Measurements from ENCODE around the gene ALOX5AP. TPM values are rescaled to one million over a fixed set of nuclear protein-coding genes. Genes with fewer than 3 reads are reported as not detected.

ALOX5AP gene
- total RNA-seq, 1 donor from 2014 or later = 8.4 TPM

GRCh38 chr13:30787738-30788525 lies 52.6 kb downstream of the ALOX5AP start:
- ATAC-seq (ENCODE audit: poor library complexity) (no peak), DNase-seq (no peak)
- intact Hi-C loops (cut with DNase I) = no loop called here

GRCh38 chr13:30789166-30789862 lies 54.0 kb downstream of the ALOX5AP start:
- DNase-seq (no peak), ATAC-seq (ENCODE audit: poor library complexity) (no peak)
- intact Hi-C loops (cut with DNase I) = no loop called here

- DNase-seq = no peak
- ATAC-seq (ENCODE audit: poor library complexity) = no peak
- intact Hi-C loops (cut with DNase I) = no loop called here
Measured at GRCh38 chr13:30790592-30790991, 55.2 kb downstream of the ALOX5AP start.

- ATAC-seq (ENCODE audit: poor library complexity) (peak; percentile 87), DNase-seq (peak; percentile 78)
- intact Hi-C loops (cut with DNase I) = no loop called here
Measured at GRCh38 chr13:30791354-30792001, 56.1 kb downstream of the ALOX5AP start.

GRCh38 chr13:30792285-30793000 lies 57.1 kb downstream of the ALOX5AP start:
- ATAC-seq (ENCODE audit: poor library complexity) (peak; percentile 88), DNase-seq (peak; percentile 87)
- intact Hi-C loops (cut with DNase I) = no loop called here

- intact Hi-C loops (cut with DNase I) = no loop called here
- peak; percentile 8 for ATAC-seq (ENCODE audit: poor library complexity)
Measured at GRCh38 chr13:30796132-30796572, 60.8 kb downstream of the ALOX5AP start.

GRCh38 chr13:30796631-30797601 lies 61.6 kb downstream of the ALOX5AP start:
- ATAC-seq (ENCODE audit: poor library complexity) (no peak), DNase-seq (no peak)
- intact Hi-C loops (cut with DNase I) = no loop called here

More at GRCh38 chr13:30796132-30796572, 60.8 kb downstream of the ALOX5AP start:
- no peak for DNase-seq

GRCh38 chr13:30797847-30798535 lies 62.6 kb downstream of the ALOX5AP start:
- DNase-seq = no peak
- ATAC-seq (ENCODE audit: poor library complexity) = no peak
- intact Hi-C loops (cut with DNase I) = no loop called here

GRCh38 chr13:30798776-30799355 lies 63.5 kb downstream of the ALOX5AP start:
- no peak for DNase-seq
- ATAC-seq (ENCODE audit: poor library complexity) = no peak
- intact Hi-C loops (cut with DNase I) = no loop called here

- ATAC-seq (ENCODE audit: poor library complexity) (no peak), DNase-seq (no peak)
- intact Hi-C loops (cut with DNase I) = no loop called here
Measured at GRCh38 chr13:30799356-30799824, 64.0 kb downstream of the ALOX5AP start.

GRCh38 chr13:30800107-30800506 lies 64.8 kb downstream of the ALOX5AP start:
- intact Hi-C loops (cut with DNase I) = no loop called here
- ATAC-seq (ENCODE audit: poor library complexity) = no peak
- DNase-seq = no peak

- ATAC-seq (ENCODE audit: poor library complexity) (peak; percentile 2), DNase-seq (no peak)
- intact Hi-C loops (cut with DNase I) = loop anchor here (2.0 kb wide), 1 partner anchor 128 kb away; no protein-coding TSS in a partner anchor
Measured at GRCh38 chr13:30802501-30802900, 67.2 kb downstream of the ALOX5AP start.

GRCh38 chr13:30802953-30803478 lies 67.7 kb downstream of the ALOX5AP start:
- ATAC-seq (ENCODE audit: poor library complexity) (peak; percentile 99), DNase-seq (peak; percentile 93)
- intact Hi-C loops (cut with DNase I) = loop anchor here (2.0 kb wide), 1 partner anchor 128 kb away; no protein-coding TSS in a partner anchor

GRCh38 chr13:30803749-30804148 lies 68.4 kb downstream of the ALOX5AP start:
- ATAC-seq (ENCODE audit: poor library complexity) (no peak), DNase-seq (no peak)
- intact Hi-C loops (cut with DNase I) = loop anchor here (2.0 kb wide), 1 partner anchor 129 kb away; no protein-coding TSS in a partner anchor

GRCh38 chr13:30804474-30804873 lies 69.1 kb downstream of the ALOX5AP start:
- intact Hi-C loops (cut with DNase I) = no loop called here
- DNase-seq (no peak), ATAC-seq (ENCODE audit: poor library complexity) (no peak)

GRCh38 chr13:30805132-30805537 lies 69.8 kb downstream of the ALOX5AP start:
- DNase-seq (no peak), ATAC-seq (ENCODE audit: poor library complexity) (no peak)
- intact Hi-C loops (cut with DNase I) = loop anchor here (5.0 kb wide), 1 partner anchor 673 kb away; no protein-coding TSS in a partner anchor

Measured in Right ventricle myocardium superior (tissue), 1 donor.